HG03095 (cell line): ENCODE results near the gene BCL2L12.

Source experiments
- ATAC-seq: cut with Tn5 transposase; IDR thresholded peaks from one replicate; pipeline ENCODE4 v1.9.1; 2021; ENCODE audit warnings: moderate library complexity; ENCODE audit not compliant: unreplicated experiment

BCL2L12 gene

DNA sequence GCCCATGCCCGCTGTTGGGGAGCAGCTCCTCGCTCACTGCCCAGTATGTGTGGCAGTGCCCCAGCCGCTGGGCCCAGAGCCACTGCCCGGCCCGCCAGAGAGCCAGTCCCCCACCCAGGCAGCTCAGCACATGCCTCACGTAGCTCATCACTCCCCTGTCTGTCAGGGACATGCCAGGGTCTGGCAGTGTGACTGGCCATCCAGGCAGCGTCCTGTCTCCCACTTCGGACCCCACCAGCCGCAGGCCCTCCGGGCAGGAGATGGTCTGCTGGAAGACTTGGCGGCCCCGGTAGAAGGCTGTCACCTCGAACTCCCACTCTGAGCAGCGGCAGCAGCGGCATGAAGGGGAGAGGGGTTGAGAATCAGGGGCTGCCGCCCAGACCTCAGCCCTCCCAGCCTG lies 3.7 kb upstream of the BCL2L12 start:
- ATAC-seq = no peak

DNA sequence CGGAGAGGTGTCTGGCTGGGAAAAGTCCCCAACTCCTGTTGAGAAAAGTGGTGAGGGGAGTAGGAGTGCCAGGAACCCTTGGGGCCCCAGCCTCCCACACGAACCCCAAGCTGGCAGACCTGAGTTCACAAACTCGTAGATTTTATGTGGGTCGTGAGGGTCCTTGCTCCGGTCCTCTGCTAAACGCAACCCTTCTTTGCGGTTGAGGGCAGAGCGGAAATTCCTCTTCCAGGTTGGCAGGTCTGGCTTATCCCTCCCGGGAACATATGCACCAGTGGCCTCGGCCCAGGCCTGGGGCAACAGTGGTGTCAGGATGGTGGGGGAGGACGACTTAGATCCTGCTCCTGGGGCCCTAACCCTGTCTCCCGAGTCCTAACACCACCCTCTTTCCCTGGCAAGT lies 2.5 kb upstream of the BCL2L12 start:
- ATAC-seq = no peak

DNA sequence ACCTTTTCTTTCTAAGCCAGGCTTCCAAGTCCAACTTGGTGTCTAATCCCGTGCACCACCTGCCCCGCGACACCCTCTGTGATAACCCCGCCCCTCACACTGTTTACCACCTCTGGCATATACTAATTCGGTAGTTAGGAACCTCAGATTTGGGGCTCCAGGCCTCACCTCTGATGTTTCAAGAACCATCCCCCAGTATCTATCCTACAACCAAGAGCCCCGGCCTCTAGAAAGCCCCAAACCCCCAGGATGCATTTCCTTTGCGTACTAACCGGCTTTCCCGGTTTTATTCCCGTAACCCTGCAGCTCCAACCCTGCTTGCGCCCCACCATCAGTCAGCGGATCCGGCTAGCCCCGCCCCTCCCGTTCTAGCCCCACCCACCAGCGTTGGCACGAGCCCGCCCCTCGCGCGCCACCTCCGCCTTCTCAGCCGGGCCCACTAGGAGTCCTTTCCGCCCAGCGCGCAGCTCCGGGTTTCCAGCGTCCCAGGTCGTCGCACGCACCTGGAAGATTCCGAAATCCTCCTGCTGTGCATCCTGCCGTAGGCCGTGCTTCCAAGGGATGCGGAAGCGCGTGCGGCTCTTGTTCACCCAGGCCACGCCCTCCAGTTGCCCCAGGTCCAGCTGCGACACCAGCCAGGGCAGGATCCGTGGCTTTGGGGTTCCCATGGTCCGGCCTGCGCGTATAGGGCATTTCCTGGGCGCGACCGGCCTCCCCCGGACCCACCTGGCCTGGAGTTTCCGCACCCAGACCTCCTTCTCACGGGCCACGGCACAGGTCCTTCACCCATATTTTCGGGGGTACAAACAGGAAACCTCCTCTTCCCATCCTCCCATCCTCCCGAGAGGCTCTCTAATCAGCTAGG lies 1.3 kb upstream of the BCL2L12 start:
- peak; percentile 33 for ATAC-seq

DNA sequence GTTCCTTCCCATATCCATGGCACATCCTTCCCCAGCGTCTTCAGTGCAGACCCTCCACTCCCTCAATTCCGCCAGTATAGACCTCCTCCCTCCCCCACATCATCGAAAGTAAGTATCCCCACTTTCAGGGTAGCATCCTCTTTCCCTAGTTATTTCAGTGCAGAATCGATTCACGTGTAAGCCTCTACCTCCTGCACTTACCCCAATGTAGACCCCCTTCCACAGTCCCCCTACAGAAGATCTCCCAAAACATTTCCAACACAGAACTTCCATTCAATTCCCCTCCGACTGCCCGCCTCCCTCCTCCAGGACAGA lies 740 bp upstream of the BCL2L12 start:
- ATAC-seq = no peak

DNA sequence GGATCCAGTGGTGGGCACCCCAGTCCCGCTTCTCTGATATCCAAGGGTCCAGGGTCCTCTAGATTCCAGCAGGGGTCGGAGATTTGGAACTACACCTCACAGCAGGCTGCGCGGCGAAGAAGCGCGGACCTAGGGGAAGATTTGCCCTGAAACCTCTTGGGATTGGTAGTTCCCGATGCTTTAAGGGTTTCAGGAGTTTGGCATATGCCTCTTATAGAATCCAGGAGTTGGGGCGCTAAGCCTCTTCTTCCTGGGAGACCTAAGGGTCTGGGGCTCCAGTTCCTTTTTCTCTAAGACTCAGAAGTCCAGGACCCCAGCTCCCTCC lies 349 bp downstream of the BCL2L12 start:
- no peak for ATAC-seq

DNA sequence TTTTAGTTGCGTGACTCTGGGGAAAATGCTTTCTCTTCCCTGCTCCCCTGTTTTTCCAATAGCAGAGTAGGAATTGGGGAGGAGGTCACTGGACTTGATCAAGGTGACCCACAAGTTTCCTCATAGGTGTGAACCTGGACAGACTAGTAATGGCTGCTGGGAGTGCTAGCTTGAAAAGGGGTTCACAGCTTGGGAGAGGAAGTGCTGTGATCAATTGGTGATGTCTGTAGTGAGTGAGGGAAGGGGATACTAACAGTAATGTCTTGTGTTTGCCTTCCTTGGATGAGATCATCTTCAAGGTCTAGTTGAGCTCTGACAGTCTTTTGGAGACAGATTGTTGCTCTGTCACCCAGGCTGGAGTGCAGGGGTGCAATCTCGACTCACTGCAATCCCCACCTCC lies 1.7 kb downstream of the BCL2L12 start:
- no peak for ATAC-seq

DNA sequence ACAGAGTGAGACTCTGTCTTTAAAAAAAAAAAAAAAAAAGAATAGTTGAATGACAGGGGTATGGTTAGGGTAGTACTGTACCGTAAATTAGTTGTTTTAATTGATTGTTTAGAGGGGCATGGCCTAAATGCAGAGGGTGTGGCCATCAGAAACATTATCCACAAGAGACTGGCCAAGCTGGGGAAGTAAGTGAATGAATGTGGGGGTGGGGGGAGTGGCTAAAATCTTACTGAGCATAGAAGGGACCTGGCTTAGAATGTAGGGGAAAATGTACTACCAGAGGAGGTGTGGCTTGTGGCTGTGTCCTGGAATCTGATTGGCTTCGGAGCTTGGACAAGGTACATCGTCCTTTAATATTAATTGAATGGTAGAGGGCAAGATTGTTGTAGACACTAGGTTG lies 3.8 kb downstream of the BCL2L12 start:
- no peak for ATAC-seq

DNA sequence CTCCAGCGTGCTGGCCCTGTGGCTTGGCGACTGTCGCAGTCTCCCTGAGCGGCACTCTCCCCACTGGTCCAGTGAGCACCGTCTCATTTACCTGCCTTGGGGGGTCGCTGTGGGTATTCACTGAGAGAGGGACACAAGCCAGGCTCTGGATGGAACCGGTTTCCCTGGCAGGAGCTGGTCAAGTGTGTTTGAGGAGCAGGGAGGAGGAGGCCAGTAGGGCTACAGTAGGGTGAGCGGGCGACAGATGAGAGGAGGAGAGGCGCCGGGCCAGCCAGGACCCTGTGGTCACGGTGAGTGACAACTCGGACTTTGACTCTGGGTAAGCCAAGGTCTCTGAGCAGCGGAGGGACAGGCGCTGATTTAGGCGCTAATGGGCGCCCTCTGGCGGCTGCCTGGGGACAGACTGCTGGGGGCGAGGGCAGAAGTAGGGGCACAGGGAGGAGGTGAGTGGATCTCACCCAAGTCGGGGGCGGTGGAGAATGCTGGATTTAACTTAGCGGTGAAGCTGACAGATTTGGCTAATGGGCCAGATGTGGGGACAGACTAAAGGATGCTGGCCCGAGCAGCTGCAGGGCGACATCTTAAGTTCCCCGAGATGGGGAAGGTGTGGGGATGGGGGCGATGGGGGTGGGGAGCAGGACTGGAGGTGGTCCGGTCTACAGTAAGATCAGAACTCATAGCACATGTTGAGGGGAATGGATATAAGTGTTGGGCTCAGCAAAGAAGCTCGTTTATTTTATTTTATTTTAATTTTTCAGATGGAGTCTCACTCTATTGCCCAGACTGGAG lies 6.6 kb downstream of the BCL2L12 start:
- no peak for ATAC-seq

DNA sequence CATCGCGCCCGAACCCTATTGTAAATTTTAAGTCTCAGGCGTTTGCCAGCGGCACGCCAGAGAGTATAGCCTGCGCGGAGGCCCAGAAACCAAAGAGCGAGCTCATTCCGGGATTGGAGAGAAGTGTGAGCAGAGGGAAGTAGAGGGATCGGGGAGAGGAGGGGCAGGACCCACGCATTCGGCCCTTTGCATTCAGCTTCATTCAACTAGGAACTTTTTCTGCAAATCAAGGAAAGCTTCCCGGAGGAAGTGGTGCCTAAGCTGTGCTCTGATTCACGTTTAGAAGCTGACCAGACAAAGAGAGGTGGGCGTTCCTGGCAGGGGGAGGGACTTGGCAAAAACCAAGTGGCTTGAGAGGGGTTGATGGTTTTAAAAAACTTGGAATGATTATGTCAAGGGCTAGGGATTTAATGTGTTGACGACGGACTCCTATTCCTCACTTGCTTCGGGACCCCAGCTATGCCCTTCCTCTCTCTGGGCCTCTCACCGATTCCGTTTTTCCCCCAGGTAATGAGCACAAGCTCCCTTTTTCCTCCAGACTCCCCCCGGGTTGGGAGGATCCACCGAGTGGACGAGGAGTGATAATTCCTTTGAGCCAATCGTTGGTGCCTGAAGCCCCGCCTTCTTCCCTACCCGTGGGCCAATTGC lies 10.5 kb downstream of the BCL2L12 start:
- no peak for ATAC-seq

DNA sequence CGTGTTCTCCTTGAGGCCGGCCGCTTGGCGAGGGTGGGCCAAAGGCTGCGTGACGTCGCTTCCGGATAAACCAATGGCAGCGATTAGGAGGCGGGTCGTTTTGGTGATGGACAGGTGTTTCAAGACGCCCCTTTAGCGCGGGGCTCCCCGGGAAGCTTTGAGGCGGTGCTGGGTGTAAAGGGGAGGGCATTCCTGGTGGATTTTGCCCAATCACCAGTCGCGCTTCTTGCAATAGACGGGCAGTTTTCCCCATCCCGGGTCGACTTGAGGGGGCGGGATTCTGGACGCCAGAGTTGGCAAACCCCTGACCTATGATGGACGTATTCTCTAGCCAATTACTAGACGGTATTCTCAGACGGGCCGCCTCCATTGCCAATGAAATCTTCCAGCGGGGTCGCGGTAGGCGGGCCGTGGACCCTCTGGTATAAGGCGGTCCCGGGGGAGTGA lies 11.1 kb downstream of the BCL2L12 start:
- ATAC-seq = peak; percentile 52

DNA sequence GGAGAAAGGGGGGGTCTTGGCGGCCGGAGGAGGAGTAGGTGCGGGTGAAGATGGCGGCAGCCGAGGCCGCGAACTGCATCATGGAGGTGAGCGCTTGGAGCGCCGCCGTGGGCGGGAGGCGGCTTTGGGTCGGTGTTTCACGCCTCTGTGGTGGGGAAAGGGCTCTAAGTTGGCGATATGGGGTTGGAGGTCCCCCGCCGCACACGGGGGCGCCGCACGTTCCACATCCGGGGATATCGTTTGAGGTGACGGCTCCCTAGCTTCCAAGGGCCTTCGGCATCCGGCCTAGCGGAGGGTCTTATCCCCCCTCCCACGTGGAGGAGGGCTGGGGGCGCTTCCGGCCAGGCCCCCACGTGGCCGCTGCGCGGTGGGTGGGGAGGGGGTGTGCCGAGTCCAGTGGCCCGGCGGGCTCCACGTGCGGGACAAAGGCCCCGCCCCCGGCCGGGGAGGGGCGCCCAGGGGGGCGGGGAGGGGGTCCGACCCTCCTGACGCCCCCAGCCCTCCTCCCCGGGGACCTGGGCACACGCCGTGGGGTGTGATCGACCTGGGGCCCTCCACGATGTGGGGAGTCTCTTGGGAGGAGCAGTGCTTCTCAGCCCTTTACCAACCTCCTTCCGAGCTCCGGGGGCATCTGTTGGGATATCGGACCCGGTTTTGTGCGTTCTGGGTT lies 11.6 kb downstream of the BCL2L12 start, which contains the start of gene PRMT1:
Gene PRMT1 (plus strand): TSS at position 41 of the 670 bp plus-strand sequence. CDS start 10 bp downstream, at position 51.
- no peak for ATAC-seq

DNA sequence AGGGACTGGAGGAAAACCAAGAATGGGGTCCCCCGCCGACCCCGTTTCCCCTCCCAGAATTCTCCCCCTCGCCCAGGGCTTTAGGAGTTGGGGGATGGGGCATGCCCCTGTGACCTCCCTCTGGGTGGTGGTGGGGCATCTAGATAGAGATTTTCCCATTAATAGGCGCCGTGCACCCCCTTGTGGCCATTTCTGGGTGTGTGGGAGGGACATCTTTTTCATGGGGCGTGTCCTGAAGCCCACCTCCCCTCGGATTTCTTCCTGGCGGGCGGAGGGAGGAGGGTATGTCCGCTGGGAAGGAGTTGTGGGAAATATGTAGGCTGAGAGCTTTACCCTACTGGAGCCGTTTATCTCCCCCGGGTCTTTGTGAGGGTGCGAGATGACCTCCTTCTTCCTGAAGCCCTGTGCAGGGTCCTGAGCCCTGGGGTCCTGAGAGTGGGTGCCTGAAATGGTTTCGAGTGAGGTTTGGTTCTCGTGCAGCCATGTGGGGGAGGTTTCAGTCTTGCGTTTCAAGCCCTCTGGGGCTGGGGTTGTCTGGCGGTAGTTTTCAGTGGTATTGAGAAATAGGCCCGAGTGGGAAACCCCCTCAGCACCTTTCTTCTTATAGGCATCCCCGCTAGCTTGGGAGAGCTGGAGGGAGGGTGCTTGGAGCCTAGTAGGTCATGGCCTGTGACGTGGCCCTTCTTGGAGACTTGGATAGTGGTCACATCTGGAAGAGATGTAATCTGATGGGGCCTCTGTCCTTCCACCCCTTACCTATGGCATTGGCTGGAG lies 12.4 kb downstream of the BCL2L12 start:
- ATAC-seq = no peak

DNA sequence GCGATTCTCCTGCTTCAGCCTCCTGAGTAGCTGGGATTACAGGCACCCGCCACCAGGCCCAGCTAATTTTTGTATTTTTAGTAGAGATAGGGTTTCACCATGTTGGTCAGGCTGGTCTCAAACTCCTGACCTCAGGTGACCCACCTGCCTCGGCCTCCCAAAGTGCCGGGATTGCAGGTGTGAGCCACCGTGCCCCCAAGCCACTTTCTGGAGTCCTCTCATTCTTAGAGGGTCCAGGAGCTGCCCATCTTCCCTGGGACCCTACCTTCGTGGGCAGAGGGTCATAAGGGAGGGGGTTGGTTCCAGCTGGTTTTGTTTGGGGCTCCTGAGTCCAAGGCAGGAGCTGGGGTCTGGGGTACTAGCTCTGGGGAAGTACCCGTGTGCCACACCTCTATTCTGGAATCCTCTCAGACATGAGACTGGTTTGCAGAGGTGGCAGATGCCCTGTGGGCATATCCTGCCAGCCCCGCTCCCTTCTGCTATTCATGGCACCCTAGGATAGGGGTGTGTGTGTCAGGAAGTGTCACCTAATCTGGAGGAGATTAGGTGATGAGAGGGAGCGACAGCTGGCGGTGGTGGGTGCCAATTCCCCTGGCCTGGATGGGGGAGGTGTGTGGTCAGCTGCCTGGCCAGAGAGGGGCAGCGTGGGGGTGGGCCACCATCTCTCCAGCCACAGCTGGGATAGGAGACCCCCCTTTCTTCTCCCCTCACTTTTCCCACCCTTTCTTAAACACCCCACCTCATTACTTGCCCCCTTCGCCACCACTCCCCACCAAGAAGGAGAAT lies 13.4 kb downstream of the BCL2L12 start:
- ATAC-seq = no peak

DNA sequence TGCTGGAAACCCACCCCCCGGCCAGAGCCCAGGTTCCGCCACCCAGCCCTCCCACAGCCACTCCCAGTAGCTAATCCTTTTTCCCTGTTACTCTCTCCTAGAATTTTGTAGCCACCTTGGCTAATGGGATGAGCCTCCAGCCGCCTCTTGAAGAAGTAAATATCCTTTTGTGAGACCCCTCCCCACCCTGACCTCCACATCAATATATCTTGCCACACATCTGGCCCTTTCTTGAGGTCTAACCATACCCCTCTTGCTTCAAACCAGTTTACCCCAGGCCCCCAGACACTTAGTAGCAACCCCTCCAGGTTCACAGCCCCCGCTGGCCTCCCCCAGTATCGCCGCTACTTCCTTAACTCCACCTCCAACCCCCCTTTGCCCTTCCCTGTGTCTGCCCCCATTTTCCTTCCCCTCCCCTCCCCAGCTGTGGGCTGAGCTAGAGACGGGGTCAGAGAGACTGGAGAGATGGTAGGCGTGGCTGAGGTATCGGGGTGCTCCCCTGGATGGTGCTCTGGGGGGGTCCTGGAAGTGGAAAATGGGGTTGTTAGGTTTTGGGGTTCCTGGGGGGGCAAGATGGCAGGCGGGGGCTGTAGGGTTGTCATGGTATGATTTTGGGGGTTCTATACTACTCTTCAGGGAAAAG lies 14.2 kb downstream of the BCL2L12 start:
- ATAC-seq = no peak

DNA sequence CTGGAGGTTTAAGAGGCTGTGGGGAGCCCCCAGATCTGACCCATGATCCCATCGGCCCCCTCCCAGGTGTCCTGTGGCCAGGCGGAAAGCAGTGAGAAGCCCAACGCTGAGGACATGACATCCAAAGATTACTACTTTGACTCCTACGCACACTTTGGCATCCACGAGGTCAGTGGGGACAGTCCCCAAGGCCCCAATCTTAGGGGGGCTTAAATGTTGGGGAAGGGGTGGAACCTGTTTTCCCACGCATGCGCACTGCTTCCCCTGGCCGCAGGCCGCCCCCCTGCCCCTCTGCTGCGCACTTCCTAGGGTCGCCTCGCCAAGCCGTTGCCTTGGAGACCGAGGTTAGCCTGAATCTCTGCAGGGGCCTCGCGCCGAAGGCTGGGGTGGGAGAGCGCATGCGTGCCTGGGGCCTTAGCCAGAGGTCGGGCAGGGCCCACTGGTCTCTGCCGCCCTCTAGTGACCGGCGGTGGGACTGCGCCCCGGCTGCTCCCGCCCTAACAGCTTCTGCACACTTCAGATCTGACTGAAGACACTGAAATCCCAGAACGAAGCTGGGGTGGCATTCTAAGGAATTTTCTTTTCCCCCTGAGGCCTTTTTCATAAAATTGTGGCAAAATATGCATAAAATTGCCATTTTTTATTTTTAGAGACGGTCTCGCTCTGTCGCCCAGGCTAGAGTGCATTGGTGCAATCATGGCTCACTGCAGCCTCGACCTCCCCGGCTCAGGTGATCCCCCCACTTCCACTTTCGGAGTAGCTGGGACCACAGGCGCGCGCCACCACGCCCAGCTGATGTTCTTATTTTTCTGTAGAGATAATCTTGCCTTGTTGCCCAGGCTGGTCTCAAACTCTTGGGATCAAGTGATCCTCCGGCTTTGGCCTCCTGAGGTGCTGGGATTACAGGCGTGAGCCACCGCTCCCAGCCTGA lies 15.0 kb downstream of the BCL2L12 start:
- ATAC-seq = no peak

DNA sequence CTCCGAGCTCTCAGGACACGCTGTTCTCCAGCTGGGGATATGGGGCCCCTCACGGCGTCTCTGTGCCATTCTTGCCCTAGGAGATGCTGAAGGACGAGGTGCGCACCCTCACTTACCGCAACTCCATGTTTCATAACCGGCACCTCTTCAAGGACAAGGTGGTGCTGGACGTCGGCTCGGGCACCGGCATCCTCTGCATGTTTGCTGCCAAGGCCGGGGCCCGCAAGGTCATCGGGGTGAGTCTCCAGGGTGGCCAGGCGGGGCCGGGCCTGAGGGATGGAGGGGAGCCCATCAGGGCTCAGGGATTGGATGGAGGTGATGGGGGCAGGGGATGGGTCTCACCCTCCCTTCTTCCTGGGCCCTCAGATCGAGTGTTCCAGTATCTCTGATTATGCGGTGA lies 16.1 kb downstream of the BCL2L12 start:
- ATAC-seq = no peak

DNA sequence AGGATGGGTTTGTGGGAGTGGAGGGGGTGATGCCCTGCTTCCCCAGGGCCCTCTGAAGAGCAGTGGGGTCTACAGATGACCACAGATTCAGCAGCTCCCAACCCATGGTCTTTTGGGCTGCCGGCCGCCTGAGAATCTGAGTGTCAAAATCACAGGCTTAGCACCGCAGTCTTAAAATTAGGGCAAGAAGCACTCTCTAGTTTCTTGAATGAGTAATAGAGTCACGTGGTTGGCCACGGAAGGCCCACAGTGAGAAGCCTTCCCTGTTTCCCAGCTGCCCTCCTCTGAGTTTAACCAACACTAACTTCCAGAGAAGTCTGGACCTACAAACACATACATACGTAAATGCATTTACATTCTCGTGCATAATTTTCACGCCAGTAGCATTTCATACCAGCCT lies 16.5 kb downstream of the BCL2L12 start:
- no peak for ATAC-seq

DNA sequence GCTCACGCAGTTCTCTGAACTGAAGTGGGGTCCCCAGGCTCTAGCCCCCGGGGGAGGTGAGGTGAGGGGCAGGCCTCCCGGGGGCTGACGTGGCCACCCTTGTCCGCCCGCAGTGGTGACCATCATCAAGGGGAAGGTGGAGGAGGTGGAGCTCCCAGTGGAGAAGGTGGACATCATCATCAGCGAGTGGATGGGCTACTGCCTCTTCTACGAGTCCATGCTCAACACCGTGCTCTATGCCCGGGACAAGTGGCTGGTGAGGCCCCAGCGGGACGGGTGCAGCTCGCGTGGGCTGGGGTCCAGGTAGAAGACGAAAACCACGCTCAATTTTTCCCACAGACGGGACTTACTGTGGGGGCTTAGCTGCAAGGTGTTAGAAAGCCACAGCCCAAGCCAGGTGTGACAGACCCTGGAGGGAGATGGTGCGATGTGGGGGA lies 18.1 kb downstream of the BCL2L12 start:
- no peak for ATAC-seq
